ENCODE measurements around the gene PRR35.

DNA sequence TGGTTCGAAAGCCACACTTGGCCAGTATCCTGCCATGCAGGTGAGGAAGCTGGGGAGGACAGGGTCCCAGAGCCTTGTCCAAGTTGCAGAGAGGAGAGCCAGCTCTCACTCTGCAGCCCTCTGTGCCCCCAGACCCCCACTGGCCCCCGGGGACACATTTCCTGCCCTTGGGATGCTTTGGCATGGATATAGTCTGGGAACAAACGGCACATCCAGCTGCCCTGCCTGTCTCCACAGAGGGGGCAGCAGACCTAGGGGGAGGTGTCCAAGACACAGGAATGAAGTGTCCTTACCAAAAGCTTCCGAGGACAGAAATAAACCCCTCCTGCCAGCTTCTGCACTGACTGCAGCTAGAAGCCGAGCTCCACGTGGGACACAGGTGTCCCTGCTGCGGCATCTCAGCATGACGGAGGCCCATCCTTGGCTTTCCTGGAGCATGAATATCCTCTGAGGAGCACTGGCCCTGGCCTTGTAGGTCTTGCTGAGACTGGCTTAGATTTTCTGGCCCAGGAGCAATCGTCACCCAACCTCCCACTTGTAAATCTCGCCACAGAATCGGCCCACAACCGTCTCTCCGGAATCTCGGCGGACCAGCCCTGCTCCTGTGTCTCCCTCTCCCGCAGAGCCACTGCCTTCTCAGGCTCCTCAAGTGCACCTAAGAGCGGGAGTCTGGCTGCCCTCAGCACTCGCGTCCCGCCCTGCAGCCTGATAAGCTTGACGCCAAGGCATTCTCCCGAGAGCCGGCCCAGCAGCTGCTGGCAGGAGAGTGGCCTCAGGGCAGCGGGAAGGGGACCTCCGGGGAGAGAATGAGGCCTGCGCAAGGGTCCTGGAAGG lies 33.8 kb upstream of the PRR35 start:
- TF ChIP-seq, protein P1, sequence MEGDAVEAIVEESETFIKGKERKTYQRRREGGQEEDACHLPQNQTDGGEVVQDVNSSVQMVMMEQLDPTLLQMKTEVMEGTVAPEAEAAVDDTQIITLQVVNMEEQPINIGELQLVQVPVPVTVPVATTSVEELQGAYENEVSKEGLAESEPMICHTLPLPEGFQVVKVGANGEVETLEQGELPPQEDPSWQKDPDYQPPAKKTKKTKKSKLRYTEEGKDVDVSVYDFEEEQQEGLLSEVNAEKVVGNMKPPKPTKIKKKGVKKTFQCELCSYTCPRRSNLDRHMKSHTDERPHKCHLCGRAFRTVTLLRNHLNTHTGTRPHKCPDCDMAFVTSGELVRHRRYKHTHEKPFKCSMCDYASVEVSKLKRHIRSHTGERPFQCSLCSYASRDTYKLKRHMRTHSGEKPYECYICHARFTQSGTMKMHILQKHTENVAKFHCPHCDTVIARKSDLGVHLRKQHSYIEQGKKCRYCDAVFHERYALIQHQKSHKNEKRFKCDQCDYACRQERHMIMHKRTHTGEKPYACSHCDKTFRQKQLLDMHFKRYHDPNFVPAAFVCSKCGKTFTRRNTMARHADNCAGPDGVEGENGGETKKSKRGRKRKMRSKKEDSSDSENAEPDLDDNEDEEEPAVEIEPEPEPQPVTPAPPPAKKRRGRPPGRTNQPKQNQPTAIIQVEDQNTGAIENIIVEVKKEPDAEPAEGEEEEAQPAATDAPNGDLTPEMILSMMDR (IDR thresholded peaks at IDR 0.05) = no peak
- TF ChIP-seq POLR2A (IDR thresholded peaks at IDR 0.05) = no peak
